Measurements from ENCODE around the gene SACM1L. TPM values are rescaled to one million over a fixed set of nuclear protein-coding genes. Genes with fewer than 3 reads are reported as not detected.

Gene SACM1L
- total RNA-seq, 1 experiment from 2014 or later: 79.6 TPM

DNA sequence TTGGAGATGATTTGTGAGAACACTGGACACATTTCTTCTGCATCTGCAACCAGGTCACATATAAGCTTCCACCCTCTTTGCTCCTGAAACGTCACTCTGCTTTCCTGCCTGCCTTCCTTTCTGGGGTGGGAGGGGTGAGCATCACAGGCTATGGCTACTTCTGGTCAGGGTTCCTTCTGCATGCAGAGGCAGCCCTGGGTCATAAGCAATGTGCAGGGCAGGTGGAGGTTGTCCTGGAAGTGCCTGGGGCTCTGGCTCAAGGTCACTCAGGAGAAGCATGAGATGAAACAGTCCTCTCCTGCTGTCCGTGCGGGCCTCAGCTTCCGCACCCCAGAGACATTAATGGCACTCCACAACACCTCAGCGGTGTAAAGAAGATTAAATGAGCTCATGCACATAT, 92.1 kb downstream of the SACM1L start:
- no peak for ATAC-seq
- Mint-ChIP-seq H3K27ac (no peak overlapping the region), H3K9me3 (peaks cover 14% of the 10 kb centered on the region), H3K36me3 (no peaks in the 10 kb centered on the region; the same call in 1 of the 2 replicates), H3K4me3 (no peak overlapping the region), H3K4me1 (peaks cover 16% of the 10 kb centered on the region), H3K27me3 (ENCODE audit: low read depth) (peaks cover 4% of the 10 kb centered on the region; the same call in 1 of the 2 replicates)
- ChIA-PET POLR2A (no interaction called here), CTCF (interaction anchor here (1.0 to 1.2 kb wide), 2 partner anchors 20 to 121 kb away, joined by 3 to 4 read pairs; no protein-coding TSS in a partner anchor)
- no peak for TF ChIP-seq IRF2 (CRISPR knock-in tag; IDR thresholded peaks at IDR 0.05; ENCODE audit: borderline replicate concordance, low read depth)
- DNase-seq (ENCODE audit: low spot score): no peak

DNA sequence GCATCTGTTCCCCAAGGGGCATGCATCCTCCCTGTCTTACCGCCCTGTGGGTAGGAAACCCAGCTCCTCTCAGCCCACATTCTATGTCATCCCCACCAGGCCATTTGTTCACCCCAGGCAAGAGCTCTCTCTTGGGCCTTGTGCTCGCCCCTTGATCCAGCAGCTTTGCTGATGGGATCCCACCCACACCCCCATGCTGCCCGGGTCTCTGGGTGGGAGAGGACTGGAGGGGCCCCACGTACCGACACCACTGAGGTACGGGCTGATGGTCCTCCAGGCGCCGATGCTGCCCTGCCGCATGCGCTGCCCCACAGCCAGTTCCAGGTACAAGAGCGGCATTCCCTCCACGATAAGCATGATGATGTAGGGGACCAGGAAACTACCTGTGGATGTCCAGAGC, 92.6 kb downstream of the SACM1L start:
- peaks cover 4% of the 10 kb centered on the region; the same call in 1 of the 2 replicates for H3K27me3 Mint-ChIP-seq (ENCODE audit: low read depth)
- peaks cover 14% of the 10 kb centered on the region for H3K9me3 Mint-ChIP-seq
- POLR2A ChIA-PET: no interaction called here
- CTCF ChIA-PET: interaction anchor here (1.0 to 1.2 kb wide), 2 partner anchors 21 to 122 kb away, joined by 3 to 4 read pairs; no protein-coding TSS in a partner anchor
- H3K4me3 Mint-ChIP-seq: no peak overlapping the region
- H3K27ac Mint-ChIP-seq: no peak overlapping the region
- H3K36me3 Mint-ChIP-seq: no peaks in the 10 kb centered on the region; the same call in 1 of the 2 replicates
- DNase-seq (ENCODE audit: low spot score) (no peak), ATAC-seq (no peak)
- H3K4me1 Mint-ChIP-seq: peaks cover 11% of the 10 kb centered on the region
- TF ChIP-seq, protein P1, sequence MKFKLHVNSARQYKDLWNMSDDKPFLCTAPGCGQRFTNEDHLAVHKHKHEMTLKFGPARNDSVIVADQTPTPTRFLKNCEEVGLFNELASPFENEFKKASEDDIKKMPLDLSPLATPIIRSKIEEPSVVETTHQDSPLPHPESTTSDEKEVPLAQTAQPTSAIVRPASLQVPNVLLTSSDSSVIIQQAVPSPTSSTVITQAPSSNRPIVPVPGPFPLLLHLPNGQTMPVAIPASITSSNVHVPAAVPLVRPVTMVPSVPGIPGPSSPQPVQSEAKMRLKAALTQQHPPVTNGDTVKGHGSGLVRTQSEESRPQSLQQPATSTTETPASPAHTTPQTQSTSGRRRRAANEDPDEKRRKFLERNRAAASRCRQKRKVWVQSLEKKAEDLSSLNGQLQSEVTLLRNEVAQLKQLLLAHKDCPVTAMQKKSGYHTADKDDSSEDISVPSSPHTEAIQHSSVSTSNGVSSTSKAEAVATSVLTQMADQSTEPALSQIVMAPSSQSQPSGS (CRISPR knock-in tag; IDR thresholded peaks at IDR 0.05; ENCODE audit: borderline replicate concordance, low read depth): no peak
- TF ChIP-seq FOXJ3 (CRISPR knock-in tag; IDR thresholded peaks at IDR 0.05; ENCODE audit: borderline replicate concordance): no peak
- no peak for TF ChIP-seq PRRX2 (CRISPR knock-in tag; IDR thresholded peaks at IDR 0.05)
- TF ChIP-seq FOXK1 (CRISPR knock-in tag; IDR thresholded peaks at IDR 0.05): no peak
- TF ChIP-seq ATF3 (CRISPR knock-in tag; conservative IDR thresholded peaks at IDR 0.05): no peak
- TF ChIP-seq SMAD4 (CRISPR knock-in tag; IDR thresholded peaks at IDR 0.05): no peak
- no peak for TF ChIP-seq SMAD3 (CRISPR knock-in tag; IDR thresholded peaks at IDR 0.05; ENCODE audit: borderline replicate concordance)
- TF ChIP-seq, protein P2, sequence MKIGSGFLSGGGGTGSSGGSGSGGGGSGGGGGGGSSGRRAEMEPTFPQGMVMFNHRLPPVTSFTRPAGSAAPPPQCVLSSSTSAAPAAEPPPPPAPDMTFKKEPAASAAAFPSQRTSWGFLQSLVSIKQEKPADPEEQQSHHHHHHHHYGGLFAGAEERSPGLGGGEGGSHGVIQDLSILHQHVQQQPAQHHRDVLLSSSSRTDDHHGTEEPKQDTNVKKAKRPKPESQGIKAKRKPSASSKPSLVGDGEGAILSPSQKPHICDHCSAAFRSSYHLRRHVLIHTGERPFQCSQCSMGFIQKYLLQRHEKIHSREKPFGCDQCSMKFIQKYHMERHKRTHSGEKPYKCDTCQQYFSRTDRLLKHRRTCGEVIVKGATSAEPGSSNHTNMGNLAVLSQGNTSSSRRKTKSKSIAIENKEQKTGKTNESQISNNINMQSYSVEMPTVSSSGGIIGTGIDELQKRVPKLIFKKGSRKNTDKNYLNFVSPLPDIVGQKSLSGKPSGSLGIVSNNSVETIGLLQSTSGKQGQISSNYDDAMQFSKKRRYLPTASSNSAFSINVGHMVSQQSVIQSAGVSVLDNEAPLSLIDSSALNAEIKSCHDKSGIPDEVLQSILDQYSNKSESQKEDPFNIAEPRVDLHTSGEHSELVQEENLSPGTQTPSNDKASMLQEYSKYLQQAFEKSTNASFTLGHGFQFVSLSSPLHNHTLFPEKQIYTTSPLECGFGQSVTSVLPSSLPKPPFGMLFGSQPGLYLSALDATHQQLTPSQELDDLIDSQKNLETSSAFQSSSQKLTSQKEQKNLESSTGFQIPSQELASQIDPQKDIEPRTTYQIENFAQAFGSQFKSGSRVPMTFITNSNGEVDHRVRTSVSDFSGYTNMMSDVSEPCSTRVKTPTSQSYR (CRISPR knock-in tag; IDR thresholded peaks at IDR 0.05): no peak
- no peak for TF ChIP-seq EMX1 (CRISPR knock-in tag; IDR thresholded peaks at IDR 0.05)

DNA sequence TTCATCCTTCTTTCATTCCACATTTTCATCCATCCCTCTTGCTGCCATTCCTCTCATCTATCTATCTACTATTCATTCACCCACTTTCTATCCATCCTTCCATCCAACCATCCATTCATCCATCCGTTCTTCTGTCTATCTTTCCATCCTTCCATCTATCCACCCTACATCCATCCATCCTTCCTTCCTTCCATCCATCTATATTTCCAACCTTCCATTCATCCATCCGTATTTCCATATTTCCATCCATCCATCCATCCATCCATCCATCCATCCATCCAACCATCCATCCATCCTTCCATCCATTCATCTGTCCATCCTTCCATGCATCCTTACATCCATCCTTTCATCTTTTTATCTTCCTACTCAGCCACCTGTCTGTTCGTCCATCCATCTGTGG, 93.2 kb downstream of the SACM1L start:
- Mint-ChIP-seq H3K27me3 (ENCODE audit: low read depth) (peaks cover 4% of the 10 kb centered on the region; the same call in 1 of the 2 replicates), H3K36me3 (no peaks in the 10 kb centered on the region; the same call in 1 of the 2 replicates), H3K27ac (no peak overlapping the region), H3K4me1 (peaks cover 11% of the 10 kb centered on the region), H3K9me3 (peaks cover 14% of the 10 kb centered on the region), H3K4me3 (no peak overlapping the region)
- POLR2A ChIA-PET: no interaction called here
- TF ChIP-seq, protein P2 (CRISPR knock-in tag; IDR thresholded peaks at IDR 0.05): no peak
- TF ChIP-seq JAZF1 (CRISPR knock-in tag; IDR thresholded peaks at IDR 0.05) (no peak), JUN (CRISPR knock-in tag; IDR thresholded peaks at IDR 0.05) (no peak), CBFB (CRISPR knock-in tag; IDR thresholded peaks at IDR 0.05; ENCODE audit: low read depth) (no peak), KAT7 (CRISPR knock-in tag; IDR thresholded peaks at IDR 0.05; ENCODE audit: borderline replicate concordance) (no peak), ZNF232 (CRISPR knock-in tag; IDR thresholded peaks at IDR 0.05) (no peak), FOXK1 (CRISPR knock-in tag; IDR thresholded peaks at IDR 0.05) (no peak), ZNF317 (CRISPR knock-in tag; IDR thresholded peaks at IDR 0.05; ENCODE audit: borderline replicate concordance, low read depth) (no peak), EMX1 (CRISPR knock-in tag; IDR thresholded peaks at IDR 0.05) (no peak), GRHL2 (CRISPR knock-in tag; IDR thresholded peaks at IDR 0.05; ENCODE audit: insufficient replicate concordance, severe bottlenecking) (no peak), ZNF671 (CRISPR knock-in tag; IDR thresholded peaks at IDR 0.05) (no peak)
- TF ChIP-seq, protein P3, sequence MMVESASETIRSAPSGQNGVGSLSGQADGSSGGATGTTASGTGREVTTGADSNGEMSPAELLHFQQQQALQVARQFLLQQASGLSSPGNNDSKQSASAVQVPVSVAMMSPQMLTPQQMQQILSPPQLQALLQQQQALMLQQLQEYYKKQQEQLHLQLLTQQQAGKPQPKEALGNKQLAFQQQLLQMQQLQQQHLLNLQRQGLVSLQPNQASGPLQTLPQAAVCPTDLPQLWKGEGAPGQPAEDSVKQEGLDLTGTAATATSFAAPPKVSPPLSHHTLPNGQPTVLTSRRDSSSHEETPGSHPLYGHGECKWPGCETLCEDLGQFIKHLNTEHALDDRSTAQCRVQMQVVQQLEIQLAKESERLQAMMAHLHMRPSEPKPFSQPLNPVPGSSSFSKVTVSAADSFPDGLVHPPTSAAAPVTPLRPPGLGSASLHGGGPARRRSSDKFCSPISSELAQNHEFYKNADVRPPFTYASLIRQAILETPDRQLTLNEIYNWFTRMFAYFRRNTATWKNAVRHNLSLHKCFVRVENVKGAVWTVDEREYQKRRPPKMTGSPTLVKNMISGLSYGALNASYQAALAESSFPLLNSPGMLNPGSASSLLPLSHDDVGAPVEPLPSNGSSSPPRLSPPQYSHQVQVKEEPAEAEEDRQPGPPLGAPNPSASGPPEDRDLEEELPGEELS (CRISPR knock-in tag; IDR thresholded peaks at IDR 0.05): no peak
- TF ChIP-seq, protein P4, sequence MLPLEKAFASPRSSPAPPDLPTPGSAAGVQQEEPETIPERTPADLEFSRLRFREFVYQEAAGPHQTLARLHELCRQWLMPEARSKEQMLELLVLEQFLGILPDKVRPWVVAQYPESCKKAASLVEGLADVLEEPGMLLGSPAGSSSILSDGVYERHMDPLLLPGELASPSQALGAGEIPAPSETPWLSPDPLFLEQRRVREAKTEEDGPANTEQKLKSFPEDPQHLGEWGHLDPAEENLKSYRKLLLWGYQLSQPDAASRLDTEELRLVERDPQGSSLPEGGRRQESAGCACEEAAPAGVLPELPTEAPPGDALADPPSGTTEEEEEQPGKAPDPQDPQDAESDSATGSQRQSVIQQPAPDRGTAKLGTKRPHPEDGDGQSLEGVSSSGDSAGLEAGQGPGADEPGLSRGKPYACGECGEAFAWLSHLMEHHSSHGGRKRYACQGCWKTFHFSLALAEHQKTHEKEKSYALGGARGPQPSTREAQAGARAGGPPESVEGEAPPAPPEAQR (CRISPR knock-in tag; IDR thresholded peaks at IDR 0.05): no peak
- ATAC-seq: no peak
- CTCF ChIA-PET: interaction anchor here (1.2 kb wide), 1 partner anchor 122 kb away, joined by 3 read pairs; no protein-coding TSS in a partner anchor
- DNase-seq (ENCODE audit: low spot score): no peak
